OCI-LY1 (cell line): Measurements from ENCODE around the gene ETF1.

Source experiments
- H2AFZ ChIP-seq: fragments of 200-600 bp; sonication (generic), shearing (Covaris generic); 2 replicates; pipeline ENCODE4 v1.6.0; 2014; ENCODE audit warnings: antibody characterized with exemption, mild to moderate bottlenecking, low read length
- H3F3A ChIP-seq: fragments of 200-600 bp; sonication (generic), shearing (Covaris generic); 2 replicates; pipeline ENCODE4 v1.6.0; 2014; ENCODE audit warnings: mild to moderate bottlenecking, antibody characterized with exemption, low read length, moderate library complexity; ENCODE audit not compliant: insufficient read depth
- H3K27ac ChIP-seq: fragments of 200-600 bp; sonication (generic); 2 replicates; pipeline ENCODE4 v1.5.1; 2014; ENCODE audit warnings: low read length, mixed run types, mild to moderate bottlenecking, low read depth; ENCODE audit not compliant: poor library complexity, severe bottlenecking
- H3K27me3 ChIP-seq: fragments of 200-600 bp; sonication (generic); 2 replicates; pipeline ENCODE4 v1.6.0; 2014; ENCODE audit warnings: antibody characterized with exemption, mild to moderate bottlenecking, low read length, moderate library complexity; ENCODE audit not compliant: insufficient read depth
- H3K36me3 ChIP-seq: fragments of 200-600 bp; sonication (generic); 2 replicates; pipeline ENCODE4 v1.6.1; 2014; ENCODE audit warnings: mild to moderate bottlenecking, antibody characterized with exemption, low read length, moderate library complexity, mixed read lengths; ENCODE audit not compliant: insufficient read depth
- H3K4me1 ChIP-seq: fragments of 200-600 bp; sonication (generic); 2 replicates; pipeline ENCODE4 v1.5.1; 2014; ENCODE audit warnings: mild to moderate bottlenecking, low read length, moderate library complexity; ENCODE audit not compliant: insufficient read depth, severe bottlenecking
- H3K4me2 ChIP-seq: fragments of 200-600 bp; sonication (generic), shearing (Covaris generic); 2 replicates; pipeline ENCODE4 v1.6.1; 2014; ENCODE audit warnings: low read length
- H3K4me3 ChIP-seq: fragments of 200-600 bp; sonication (generic); 2 replicates; pipeline ENCODE4 v1.5.1; 2014; ENCODE audit warnings: low read length, low read depth, mild to moderate bottlenecking, mixed read lengths; ENCODE audit not compliant: poor library complexity, severe bottlenecking
- H3K79me2 ChIP-seq: fragments of 200-600 bp; shearing (Covaris generic); 2 replicates; pipeline ENCODE4 v1.6.1; 2016; ENCODE audit warnings: mixed run types, low read length, mixed read lengths; ENCODE audit not compliant: insufficient read depth
- H3K9ac ChIP-seq: fragments of 200-600 bp; sonication (generic), shearing (Covaris generic); 2 replicates; pipeline ENCODE4 v1.6.1; 2014; ENCODE audit warnings: mild to moderate bottlenecking, low read length, mixed read lengths
- H3K9me2 ChIP-seq: fragments of 200-600 bp; sonication (generic), shearing (Covaris generic); 2 replicates; pipeline ENCODE4 v1.6.1; 2014; ENCODE audit warnings: low read depth, mild to moderate bottlenecking, low read length, mixed read lengths
- H3K9me3 ChIP-seq: fragments of 200-600 bp; shearing (Covaris generic); 2 replicates; pipeline ENCODE4 v1.6.1; 2014; ENCODE audit warnings: low read length, mixed read lengths
- H4K20me1 ChIP-seq: fragments of 200-600 bp; sonication (generic), shearing (Covaris generic); 2 replicates; pipeline ENCODE4 v1.6.0; 2016; ENCODE audit warnings: mild to moderate bottlenecking, low read length; ENCODE audit not compliant: insufficient read depth
- EZH2 ChIP-seq: fragments of 200-600 bp; sonication (generic), shearing (Covaris generic); IDR thresholded peaks from 2 replicates; pipeline ENCODE4 v1.8.0; 2017; ENCODE audit warnings: borderline replicate concordance, mixed run types, mild to moderate bottlenecking, antibody characterized with exemption, low read length, moderate library complexity, mixed read lengths
- TF ChIP-seq, protein P1 (sequence below): fragments of 200-600 bp; sonication (generic), shearing (Covaris generic); IDR thresholded peaks from 2 replicates; pipeline ENCODE4 v1.5.1; 2017; ENCODE audit warnings: mild to moderate bottlenecking, antibody characterized with exemption, low read length, moderate library complexity, mixed read lengths

ETF1 gene

GRCh38 chr5:138573223-138573622, 30.2 kb upstream of the ETF1 start:
- no peaks in the 10 kb centered on the region for H3K9me2 ChIP-seq
- no peak overlapping the region for H3K4me2 ChIP-seq
- TF ChIP-seq, protein P1, sequence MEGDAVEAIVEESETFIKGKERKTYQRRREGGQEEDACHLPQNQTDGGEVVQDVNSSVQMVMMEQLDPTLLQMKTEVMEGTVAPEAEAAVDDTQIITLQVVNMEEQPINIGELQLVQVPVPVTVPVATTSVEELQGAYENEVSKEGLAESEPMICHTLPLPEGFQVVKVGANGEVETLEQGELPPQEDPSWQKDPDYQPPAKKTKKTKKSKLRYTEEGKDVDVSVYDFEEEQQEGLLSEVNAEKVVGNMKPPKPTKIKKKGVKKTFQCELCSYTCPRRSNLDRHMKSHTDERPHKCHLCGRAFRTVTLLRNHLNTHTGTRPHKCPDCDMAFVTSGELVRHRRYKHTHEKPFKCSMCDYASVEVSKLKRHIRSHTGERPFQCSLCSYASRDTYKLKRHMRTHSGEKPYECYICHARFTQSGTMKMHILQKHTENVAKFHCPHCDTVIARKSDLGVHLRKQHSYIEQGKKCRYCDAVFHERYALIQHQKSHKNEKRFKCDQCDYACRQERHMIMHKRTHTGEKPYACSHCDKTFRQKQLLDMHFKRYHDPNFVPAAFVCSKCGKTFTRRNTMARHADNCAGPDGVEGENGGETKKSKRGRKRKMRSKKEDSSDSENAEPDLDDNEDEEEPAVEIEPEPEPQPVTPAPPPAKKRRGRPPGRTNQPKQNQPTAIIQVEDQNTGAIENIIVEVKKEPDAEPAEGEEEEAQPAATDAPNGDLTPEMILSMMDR, result no peak
- no peak for TF ChIP-seq EZH2
- H4K20me1 ChIP-seq, result no peaks in the 10 kb centered on the region; the same call in 1 of the 2 replicates
- H3K4me1 ChIP-seq, result peaks cover 28% of the 10 kb centered on the region
- no peaks in the 10 kb centered on the region for H3K9me3 ChIP-seq
- H2AFZ ChIP-seq, result no peak overlapping the region
- no peak overlapping the region for H3K9ac ChIP-seq
- no peaks in the 10 kb centered on the region for H3K27me3 ChIP-seq
- H3F3A ChIP-seq, result no peaks in the 10 kb centered on the region
- H3K79me2 ChIP-seq, result peaks cover 26% of the 10 kb centered on the region
- H3K36me3 ChIP-seq, result peaks cover 64% of the 10 kb centered on the region
- no peak overlapping the region for H3K27ac ChIP-seq
- H3K4me3 ChIP-seq, result peak overlapping the region; percentile 85

DNA sequence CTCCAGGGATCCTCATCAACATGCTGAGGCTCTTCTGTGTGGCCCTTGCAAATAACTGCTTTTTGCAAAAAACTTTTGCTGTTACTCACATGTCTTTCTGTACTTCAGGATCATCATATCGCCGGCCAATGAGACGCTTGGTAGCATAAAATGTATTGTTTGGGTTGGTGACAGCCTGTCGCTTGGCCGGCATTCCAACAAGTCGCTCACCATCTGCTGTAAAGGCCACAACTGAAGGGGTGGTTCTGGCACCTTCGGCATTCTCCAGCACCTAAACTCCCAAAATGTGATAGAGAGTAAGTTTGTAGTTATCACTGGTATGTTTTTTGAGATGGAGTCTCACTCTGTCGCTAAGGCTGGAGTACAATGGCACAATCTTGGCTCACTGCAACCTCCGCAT, 27.8 kb upstream of the ETF1 start:
- Histone ChIP-seq H3K9me2 (no peaks in the 10 kb centered on the region), H3K27me3 (no peaks in the 10 kb centered on the region), H3K9ac (no peak overlapping the region), H3F3A (no peaks in the 10 kb centered on the region), H2AFZ (no peak overlapping the region), H3K4me1 (peaks cover 12% of the 10 kb centered on the region), H3K27ac (no peak overlapping the region), H3K4me3 (no peak overlapping the region), H3K36me3 (peaks cover 88% of the 10 kb centered on the region), H4K20me1 (no peaks in the 10 kb centered on the region; the same call in 1 of the 2 replicates), H3K9me3 (no peaks in the 10 kb centered on the region), H3K4me2 (no peak overlapping the region), H3K79me2 (peaks cover 36% of the 10 kb centered on the region)
- TF ChIP-seq, protein P1, result no peak
- no peak for TF ChIP-seq EZH2

GRCh38 chr5:138569782-138570181, 26.7 kb upstream of the ETF1 start:
- Histone ChIP-seq H3K27ac (no peak overlapping the region), H3K4me2 (no peak overlapping the region), H3K79me2 (peaks cover 38% of the 10 kb centered on the region), H2AFZ (no peak overlapping the region), H3F3A (no peaks in the 10 kb centered on the region), H3K4me1 (peaks cover 11% of the 10 kb centered on the region), H3K9me2 (no peaks in the 10 kb centered on the region), H3K27me3 (no peaks in the 10 kb centered on the region), H3K4me3 (no peak overlapping the region), H3K9me3 (no peaks in the 10 kb centered on the region), H4K20me1 (no peaks in the 10 kb centered on the region; the same call in 1 of the 2 replicates), H3K36me3 (peaks cover 96% of the 10 kb centered on the region), H3K9ac (no peak overlapping the region)
- TF ChIP-seq, protein P1, result no peak
- no peak for TF ChIP-seq EZH2
